Measurements from ENCODE around the gene MTHFD2.

GRCh38 chr2:74252036-74252435, 53.6 kb downstream of the MTHFD2 start:
- no peak for TF ChIP-seq CTCF (IDR thresholded peaks at IDR 0.05; ENCODE audit: low read depth, low read length, poor library complexity, severe bottlenecking)
- TF ChIP-seq EZH2phosphoT487 (IDR thresholded peaks at IDR 0.05; ENCODE audit: borderline replicate concordance, low read length): no peak

Data from DOHH2 (cell line).